GM12865 (cell line): ENCODE measurements around the gene INKA2.

ENCODE experiments used
- DNase-seq: peaks from one replicate; pipeline ENCODE4 v3.0.0; 2010; ENCODE audit warnings: low read depth
- H3K4me3 ChIP-seq: 2 replicates; pipeline ENCODE4 v1.5.1; 2011; ENCODE audit warnings: mild to moderate bottlenecking, low read depth, low read length, control low read depth
- TF ChIP-seq, protein P1 (sequence below): IDR thresholded peaks from 2 replicates; pipeline ENCODE4 v1.5.1; 2011; ENCODE audit warnings: low read length, control low read depth, low read depth, inconsistent platforms; ENCODE audit not compliant: insufficient read depth; ENCODE audit errors: missing control alignments

INKA2 gene

DNA sequence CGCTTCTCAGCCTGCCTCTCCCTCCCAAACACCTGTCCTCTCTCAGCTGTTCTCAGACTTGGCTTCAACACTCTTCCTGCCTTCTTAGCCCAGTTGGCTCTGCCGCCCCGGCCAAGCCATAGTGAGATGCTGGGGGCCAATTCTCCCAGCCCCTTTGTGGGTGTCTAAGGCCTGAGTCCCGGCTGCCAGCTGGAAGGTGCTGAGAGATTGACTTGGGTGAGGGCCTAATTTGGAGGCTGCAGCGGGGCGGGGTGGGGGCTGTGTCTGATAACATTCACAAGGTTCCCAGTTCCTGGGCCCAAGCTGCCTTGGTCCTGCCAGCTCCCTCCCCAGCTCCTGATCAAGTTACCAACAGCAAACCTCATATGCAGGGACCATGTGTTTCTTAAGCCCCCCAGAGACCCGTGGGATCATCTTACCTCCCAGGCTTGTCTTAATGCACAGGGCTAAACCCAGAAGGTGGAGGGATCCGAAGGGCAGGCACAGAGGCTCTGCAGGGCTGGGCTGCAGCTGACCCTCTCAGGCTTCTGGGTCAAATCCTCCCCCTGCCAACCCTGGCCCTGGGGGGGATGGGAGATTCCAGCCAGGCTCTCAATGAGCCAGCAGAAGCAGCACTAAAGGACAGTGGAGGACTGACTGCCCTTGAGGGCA is 9.8 kb downstream of the INKA2 start:
- H3K4me3 ChIP-seq: no peak overlapping the region
- TF ChIP-seq, protein P1, sequence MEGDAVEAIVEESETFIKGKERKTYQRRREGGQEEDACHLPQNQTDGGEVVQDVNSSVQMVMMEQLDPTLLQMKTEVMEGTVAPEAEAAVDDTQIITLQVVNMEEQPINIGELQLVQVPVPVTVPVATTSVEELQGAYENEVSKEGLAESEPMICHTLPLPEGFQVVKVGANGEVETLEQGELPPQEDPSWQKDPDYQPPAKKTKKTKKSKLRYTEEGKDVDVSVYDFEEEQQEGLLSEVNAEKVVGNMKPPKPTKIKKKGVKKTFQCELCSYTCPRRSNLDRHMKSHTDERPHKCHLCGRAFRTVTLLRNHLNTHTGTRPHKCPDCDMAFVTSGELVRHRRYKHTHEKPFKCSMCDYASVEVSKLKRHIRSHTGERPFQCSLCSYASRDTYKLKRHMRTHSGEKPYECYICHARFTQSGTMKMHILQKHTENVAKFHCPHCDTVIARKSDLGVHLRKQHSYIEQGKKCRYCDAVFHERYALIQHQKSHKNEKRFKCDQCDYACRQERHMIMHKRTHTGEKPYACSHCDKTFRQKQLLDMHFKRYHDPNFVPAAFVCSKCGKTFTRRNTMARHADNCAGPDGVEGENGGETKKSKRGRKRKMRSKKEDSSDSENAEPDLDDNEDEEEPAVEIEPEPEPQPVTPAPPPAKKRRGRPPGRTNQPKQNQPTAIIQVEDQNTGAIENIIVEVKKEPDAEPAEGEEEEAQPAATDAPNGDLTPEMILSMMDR: no peak
- DNase-seq: no peak

DNA sequence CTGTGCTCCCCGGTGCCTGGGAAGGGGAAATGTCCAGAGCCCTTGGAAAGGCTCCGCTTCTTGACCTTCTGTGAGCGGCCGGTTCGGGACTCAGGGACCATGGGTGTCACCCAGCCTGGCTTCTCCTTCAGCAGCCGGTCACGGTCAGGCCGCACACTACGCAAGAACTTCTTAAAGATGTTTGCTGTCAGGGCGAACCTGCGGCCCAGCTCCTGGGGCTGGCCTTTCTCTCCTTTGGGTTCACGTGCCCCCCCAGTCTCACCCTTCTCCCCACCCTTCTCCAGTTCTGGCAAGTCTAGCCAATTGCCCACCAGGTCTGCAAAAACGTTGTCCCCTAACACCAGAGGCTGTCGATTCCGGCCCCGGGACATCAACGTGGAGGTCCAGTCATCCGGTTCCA is 12.1 kb downstream of the INKA2 start:
- TF ChIP-seq, protein P1: no peak
- DNase-seq: no peak
- no peak overlapping the region for H3K4me3 ChIP-seq

DNA sequence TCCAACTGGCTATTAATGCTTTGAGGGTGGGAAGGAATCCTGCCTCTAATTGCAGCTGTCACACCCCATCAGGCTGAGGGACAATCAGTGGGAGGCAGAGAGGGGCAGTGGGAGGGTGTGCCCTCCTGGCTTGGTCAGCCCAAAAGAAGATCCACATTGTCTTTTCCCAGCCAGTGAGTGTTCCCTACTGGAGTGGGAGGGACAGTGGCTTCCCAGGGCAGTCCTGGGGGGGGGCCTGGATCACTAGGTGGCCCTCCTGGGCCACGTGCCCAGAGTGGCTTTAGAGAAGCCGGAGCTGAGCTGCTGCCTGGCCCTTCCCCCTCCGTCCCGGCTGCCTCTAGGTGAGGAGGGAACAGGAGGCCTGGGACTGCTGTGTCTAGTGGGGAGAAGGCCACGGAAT is 14.0 kb downstream of the INKA2 start:
- DNase-seq: no peak
- TF ChIP-seq, protein P1: no peak

DNA sequence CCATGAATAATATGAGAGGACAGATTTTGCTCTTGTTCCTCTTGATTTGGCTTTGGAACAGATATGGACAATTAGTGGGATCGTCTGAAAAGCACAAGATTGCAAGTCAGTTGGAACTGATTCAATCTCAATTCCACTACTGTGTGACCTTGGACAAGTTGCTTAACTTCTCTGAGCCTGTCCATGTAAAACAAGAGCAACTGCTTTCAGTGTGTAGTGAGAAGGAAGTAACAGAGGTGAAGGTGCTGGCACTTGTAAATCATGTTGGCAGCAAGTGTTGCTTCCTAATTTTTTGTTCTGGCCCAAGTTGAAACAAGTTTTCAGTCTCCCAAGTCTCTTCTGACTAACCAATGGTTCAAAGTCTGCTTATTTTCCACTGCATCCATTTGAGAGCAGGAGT is 15.3 kb downstream of the INKA2 start:
- TF ChIP-seq, protein P1: no peak
- no peak overlapping the region for H3K4me3 ChIP-seq

More for the DNA sequence above, 14.0 kb downstream of the INKA2 start:
- H3K4me3 ChIP-seq: no peak overlapping the region

GRCh38 chr1:111723091-111723806 is 15.9 kb downstream of the INKA2 start:
- no peak for DNase-seq
- TF ChIP-seq, protein P1: no peak
- H3K4me3 ChIP-seq: no peak overlapping the region

More for the DNA sequence above, 15.3 kb downstream of the INKA2 start:
- no peak for DNase-seq

- TF ChIP-seq, protein P1: no peak
- DNase-seq: no peak
- no peak overlapping the region for H3K4me3 ChIP-seq
These were observed 18.0 kb downstream of the INKA2 start for GRCh38 chr1:111720977-111721786.
